HFFc6 (cell line): Measurements from ENCODE around the gene ARL6IP5. TPM values are rescaled to one million over a fixed set of nuclear protein-coding genes. Genes with fewer than 3 reads are reported as not detected.

ENCODE experiments used
- DNase-seq: peaks from one replicate; pipeline ENCODE4 v3.0.0-alpha.2; 2018
- H3K27ac Mint-ChIP-seq: 2 replicates; pipeline ENCODE4 v1.8.0; 2020; ENCODE audit warnings: mild to moderate bottlenecking, mixed read lengths
- H3K27me3 Mint-ChIP-seq: 2 replicates; pipeline ENCODE4 v1.8.0; 2021; ENCODE audit warnings: mild to moderate bottlenecking, moderate library complexity, mixed read lengths; ENCODE audit not compliant: insufficient read depth
- H3K36me3 Mint-ChIP-seq: 2 replicates; pipeline ENCODE4 v1.8.0; 2021; ENCODE audit warnings: low read depth, mixed read lengths
- H3K4me1 Mint-ChIP-seq: 2 replicates; pipeline ENCODE4 v1.8.0; 2020; ENCODE audit warnings: low read depth, mixed read lengths
- H3K4me3 Mint-ChIP-seq: 2 replicates; pipeline ENCODE4 v1.8.0; 2020; ENCODE audit warnings: mild to moderate bottlenecking, moderate library complexity, mixed read lengths
- H3K9me3 Mint-ChIP-seq: 2 replicates; pipeline ENCODE4 v1.8.0; 2020; ENCODE audit warnings: mild to moderate bottlenecking, mixed read lengths
- CTCF ChIP-seq: fragments of 200-600 bp; sonication (generic); IDR thresholded peaks from 2 replicates; pipeline ENCODE4 v1.5.0; 2021; ENCODE audit warnings: antibody characterized with exemption, mild to moderate bottlenecking
- microRNA-seq: library from miRNA; unstranded; fragments of <30 nt; microRNA quantifications from one replicate; pipeline ENCODE4, GENCODE V29; 2019
- total RNA-seq, 6 experiments: library from RNA; stranded (reverse); fragmentation: NEBNext Ultra II Directional; extraction: Animal tissue kit (Norgen Biotek cat#: 25700); gene quantifications; 2 replicates in 1 of 6; 3 replicates in 5 of 6; pipeline ENCODE4 v1.2.3, GENCODE V29; 2021

The ARL6IP5 gene
- total RNA-seq, 6 experiments from 2014 or later = 108 to 132 (median 119) TPM

GRCh38 chr3:69142797-69143454, 58.2 kb downstream of the ARL6IP5 start:
- H3K27me3 Mint-ChIP-seq = peaks cover 20% of the 10 kb centered on the region
- H3K36me3 Mint-ChIP-seq = no peaks in the 10 kb centered on the region
- H3K27ac Mint-ChIP-seq = no peak overlapping the region
- no peak for DNase-seq
- TF ChIP-seq CTCF = no peak
- no peak overlapping the region for H3K4me3 Mint-ChIP-seq
- no peaks in the 10 kb centered on the region for H3K9me3 Mint-ChIP-seq
- no peaks in the 10 kb centered on the region; the same call in 1 of the 2 replicates for H3K4me1 Mint-ChIP-seq

- H3K27me3 Mint-ChIP-seq = peaks cover 18% of the 10 kb centered on the region
- no peak overlapping the region for H3K27ac Mint-ChIP-seq
- no peak overlapping the region for H3K4me3 Mint-ChIP-seq
- H3K9me3 Mint-ChIP-seq = no peaks in the 10 kb centered on the region
- DNase-seq = no peak
- no peaks in the 10 kb centered on the region; the same call in 1 of the 2 replicates for H3K4me1 Mint-ChIP-seq
- H3K36me3 Mint-ChIP-seq = no peaks in the 10 kb centered on the region
- TF ChIP-seq CTCF = no peak
Observed at GRCh38 chr3:69143612-69144011, 58.9 kb downstream of the ARL6IP5 start.

GRCh38 chr3:69144631-69145245, 60.0 kb downstream of the ARL6IP5 start:
- no peak for DNase-seq
- H3K27ac Mint-ChIP-seq = no peak overlapping the region
- no peak for TF ChIP-seq CTCF
- H3K4me3 Mint-ChIP-seq = no peak overlapping the region
- peaks cover 12% of the 10 kb centered on the region for H3K27me3 Mint-ChIP-seq
- H3K36me3 Mint-ChIP-seq = no peaks in the 10 kb centered on the region
- no peaks in the 10 kb centered on the region; the same call in 1 of the 2 replicates for H3K4me1 Mint-ChIP-seq
- H3K9me3 Mint-ChIP-seq = no peaks in the 10 kb centered on the region

GRCh38 chr3:69145688-69146087, 61.0 kb downstream of the ARL6IP5 start:
- Mint-ChIP-seq H3K4me1 (no peaks in the 10 kb centered on the region; the same call in 1 of the 2 replicates), H3K27ac (no peak overlapping the region), H3K4me3 (no peak overlapping the region), H3K27me3 (peaks cover 8% of the 10 kb centered on the region), H3K36me3 (no peaks in the 10 kb centered on the region), H3K9me3 (no peaks in the 10 kb centered on the region)
- no peak for DNase-seq
- TF ChIP-seq CTCF = no peak

- Mint-ChIP-seq H3K9me3 (no peaks in the 10 kb centered on the region), H3K36me3 (no peaks in the 10 kb centered on the region), H3K4me1 (no peaks in the 10 kb centered on the region), H3K27me3 (peaks cover 8% of the 10 kb centered on the region), H3K27ac (no peak overlapping the region), H3K4me3 (no peak overlapping the region)
- DNase-seq = no peak
- TF ChIP-seq CTCF = no peak
Observed at GRCh38 chr3:69149586-69149985, 64.8 kb downstream of the ARL6IP5 start.

Small RNAs within 50 kb of the gene (microRNA-seq; reads per million reads assigned to microRNA genes)
- not detected for gene MIR3136

Other genes starting within 250 kb of the ARL6IP5 start
- gene TAFA4, start 152.4 kb upstream of the ARL6IP5 start, total RNA-seq = not detected
- 10 to 100 TPM; 26.9 to 31.6 (median 28.2) TPM for gene EOGT, start 71.3 kb upstream of the ARL6IP5 start, total RNA-seq
- 10 to 100 TPM; 43.7 to 46.9 (median 45.2) TPM for gene TMF1, start 32.6 kb upstream of the ARL6IP5 start, total RNA-seq
- 10 to 100 TPM; 62.1 to 75.4 (median 63.6) TPM for gene UBA3, start 4.6 kb upstream of the ARL6IP5 start, total RNA-seq
- not detected for gene LMOD3, start 37.7 kb downstream of the ARL6IP5 start, total RNA-seq